Thyroid gland (tissue), 4 donors: ENCODE results near the gene POU2AF2. TPM values are rescaled to one million over a fixed set of nuclear protein-coding genes. Genes with fewer than 3 reads are reported as not detected.

Source experiments
- DNase-seq, 2 donors: peaks; one replicate each; pipeline ENCODE4 v3.0.0-alpha.2; 2019
- H3K27ac ChIP-seq, 3 donors: fragments of 200-600 bp; sonication (generic); 1 replicate in 2 of 3; 2 replicates in 1 of 3; pipeline ENCODE4 v1.5.1; 2016 to 2019; ENCODE audit warnings: mild to moderate bottlenecking in 1 of 3, moderate library complexity in 1 of 3
- H3K27me3 ChIP-seq: fragments of 200-600 bp; sonication (generic); one replicate; pipeline ENCODE4 v1.5.1; 2019
- H3K36me3 ChIP-seq, 2 donors: fragments of 200-600 bp; sonication (generic); one replicate each; pipeline ENCODE4 v1.5.1; 2016 to 2019
- H3K4me1 ChIP-seq, 2 donors: fragments of 200-600 bp; sonication (generic); one replicate each; pipeline ENCODE4 v1.5.1; 2017 to 2019
- H3K4me3 ChIP-seq, 3 donors: fragments of 200-600 bp; sonication (generic); replicated peaks in 1 of 3; 1 replicate in 2 of 3; 2 replicates in 1 of 3; pipeline ENCODE4 v1.5.1; 2016; ENCODE audit warnings: mild to moderate bottlenecking in 1 of 3
- H3K9me3 ChIP-seq: fragments of 200-600 bp; sonication (generic); one replicate; pipeline ENCODE4 v1.5.1; 2017
- POLR2A ChIP-seq, 2 donors: fragments of 450-650 bp; IDR thresholded peaks; one replicate each; pipeline ENCODE4 v1.6.1; 2017; ENCODE audit warnings: antibody characterized with exemption in 2 of 2, mild to moderate bottlenecking in 2 of 2, moderate library complexity in 1 of 2
- WGBS, 2 donors: methylation state at CpG; one replicate each; pipeline ENCODE4 v1.1.5; 2017; 5-methylcytosine and 5-hydroxymethylcytosine counted together
- intact Hi-C: fragments of 100-400 bp; cut with DNase I; formaldehyde crosslinking; loops from one replicate; pipeline ENCODE4 v1.15.1; 2023
- total RNA-seq, 4 donors: library from RNA; depleted of rRNA; stranded (reverse); fragments of >200 nt; gene quantifications; one replicate each; pipeline ENCODE4 v1.2.3, GENCODE V29; 2016
- TF ChIP-seq, protein P1 (sequence below), 6 experiments: fragments of 200-600 bp in 3 of 6; fragments of 450-650 bp in 3 of 6; sonication (generic) in 3 of 6; IDR thresholded peaks; one replicate each; pipeline ENCODE4 v1.5.1; 2016 to 2019; ENCODE audit warnings: antibody characterized with exemption in 6 of 6, mild to moderate bottlenecking in 2 of 6, inconsistent platforms in 1 of 6, moderate library complexity in 1 of 6

Gene POU2AF2
- total RNA-seq, 4 donors from 2014 or later, result not detected

DNA sequence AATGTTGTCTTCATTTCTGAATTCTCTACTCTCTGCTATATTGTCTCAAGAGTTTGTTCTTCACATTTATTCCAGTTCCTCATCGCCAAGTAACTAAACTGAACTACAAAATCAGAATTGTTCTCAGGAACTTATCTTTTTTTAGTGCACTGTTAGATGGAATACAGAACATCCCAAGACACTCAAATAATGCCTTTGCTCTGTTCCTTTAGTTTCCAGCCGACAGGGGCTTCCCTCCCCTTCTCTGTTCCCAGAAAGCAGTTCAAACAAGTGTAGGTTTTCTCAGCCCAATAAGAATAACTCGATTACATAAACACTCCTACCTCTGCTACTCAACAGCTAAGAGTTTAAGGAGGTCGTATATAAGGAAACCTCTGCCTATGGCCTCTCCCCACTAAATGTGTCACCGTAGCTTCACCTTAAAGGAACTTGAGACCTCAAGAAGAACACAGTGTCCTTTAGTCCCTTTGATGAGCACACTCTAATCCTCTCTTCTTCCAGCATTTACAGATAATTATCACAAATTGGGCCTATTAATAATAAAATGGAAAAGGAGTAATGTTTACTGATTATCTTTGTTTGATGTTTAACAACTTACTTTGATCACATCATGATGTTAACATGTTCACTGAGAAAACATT lies 59.8 kb downstream of the POU2AF2 start:
- intact Hi-C loops, result no loop called here
- Histone ChIP-seq H3K4me1 (peaks cover 31 to 38% of the 10 kb centered on the region in 2 donors), H3K27ac (no peak overlapping the region), H3K4me3 (no peak overlapping the region), H3K9me3 (no peaks in the 10 kb centered on the region), H3K36me3 (no peaks in the 10 kb centered on the region), H3K27me3 (no peaks in the 10 kb centered on the region)
- no peak for DNase-seq
- no peak for TF ChIP-seq POLR2A (IDR thresholded peaks at IDR 0.05)
- TF ChIP-seq, protein P1, sequence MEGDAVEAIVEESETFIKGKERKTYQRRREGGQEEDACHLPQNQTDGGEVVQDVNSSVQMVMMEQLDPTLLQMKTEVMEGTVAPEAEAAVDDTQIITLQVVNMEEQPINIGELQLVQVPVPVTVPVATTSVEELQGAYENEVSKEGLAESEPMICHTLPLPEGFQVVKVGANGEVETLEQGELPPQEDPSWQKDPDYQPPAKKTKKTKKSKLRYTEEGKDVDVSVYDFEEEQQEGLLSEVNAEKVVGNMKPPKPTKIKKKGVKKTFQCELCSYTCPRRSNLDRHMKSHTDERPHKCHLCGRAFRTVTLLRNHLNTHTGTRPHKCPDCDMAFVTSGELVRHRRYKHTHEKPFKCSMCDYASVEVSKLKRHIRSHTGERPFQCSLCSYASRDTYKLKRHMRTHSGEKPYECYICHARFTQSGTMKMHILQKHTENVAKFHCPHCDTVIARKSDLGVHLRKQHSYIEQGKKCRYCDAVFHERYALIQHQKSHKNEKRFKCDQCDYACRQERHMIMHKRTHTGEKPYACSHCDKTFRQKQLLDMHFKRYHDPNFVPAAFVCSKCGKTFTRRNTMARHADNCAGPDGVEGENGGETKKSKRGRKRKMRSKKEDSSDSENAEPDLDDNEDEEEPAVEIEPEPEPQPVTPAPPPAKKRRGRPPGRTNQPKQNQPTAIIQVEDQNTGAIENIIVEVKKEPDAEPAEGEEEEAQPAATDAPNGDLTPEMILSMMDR (IDR thresholded peaks at IDR 0.05), result no peak
- 70 to 74% methylated on average over 5 of the region's 5 CpGs for WGBS, 2 donors

GRCh38 chr11:111305876-111306275 lies 60.4 kb downstream of the POU2AF2 start:
- DNase-seq, result no peak
- Histone ChIP-seq H3K27ac (no peak overlapping the region), H3K4me3 (no peak overlapping the region), H3K4me1 (peaks cover 25 to 32% of the 10 kb centered on the region in 2 donors), H3K27me3 (no peaks in the 10 kb centered on the region), H3K36me3 (no peaks in the 10 kb centered on the region), H3K9me3 (no peaks in the 10 kb centered on the region)
- TF ChIP-seq POLR2A (IDR thresholded peaks at IDR 0.05), result no peak
- TF ChIP-seq, protein P1 (IDR thresholded peaks at IDR 0.05), result no peak
- intact Hi-C loops, result no loop called here
- 91 to 92% methylated on average over 4 of the region's 4 CpGs for WGBS, 2 donors

- Histone ChIP-seq H3K27ac (no peak overlapping the region), H3K9me3 (no peaks in the 10 kb centered on the region), H3K4me1 (peaks cover 23 to 28% of the 10 kb centered on the region in 2 donors), H3K27me3 (no peaks in the 10 kb centered on the region), H3K4me3 (no peak overlapping the region), H3K36me3 (no peaks in the 10 kb centered on the region)
- WGBS, 2 donors, result 88 to 91% methylated on average over 5 of the region's 5 CpGs
- intact Hi-C loops, result no loop called here
- no peak for TF ChIP-seq POLR2A (IDR thresholded peaks at IDR 0.05)
- TF ChIP-seq, protein P1 (IDR thresholded peaks at IDR 0.05), result no peak
- DNase-seq, result no peak
Measured at GRCh38 chr11:111306321-111306720, 60.8 kb downstream of the POU2AF2 start.

DNA sequence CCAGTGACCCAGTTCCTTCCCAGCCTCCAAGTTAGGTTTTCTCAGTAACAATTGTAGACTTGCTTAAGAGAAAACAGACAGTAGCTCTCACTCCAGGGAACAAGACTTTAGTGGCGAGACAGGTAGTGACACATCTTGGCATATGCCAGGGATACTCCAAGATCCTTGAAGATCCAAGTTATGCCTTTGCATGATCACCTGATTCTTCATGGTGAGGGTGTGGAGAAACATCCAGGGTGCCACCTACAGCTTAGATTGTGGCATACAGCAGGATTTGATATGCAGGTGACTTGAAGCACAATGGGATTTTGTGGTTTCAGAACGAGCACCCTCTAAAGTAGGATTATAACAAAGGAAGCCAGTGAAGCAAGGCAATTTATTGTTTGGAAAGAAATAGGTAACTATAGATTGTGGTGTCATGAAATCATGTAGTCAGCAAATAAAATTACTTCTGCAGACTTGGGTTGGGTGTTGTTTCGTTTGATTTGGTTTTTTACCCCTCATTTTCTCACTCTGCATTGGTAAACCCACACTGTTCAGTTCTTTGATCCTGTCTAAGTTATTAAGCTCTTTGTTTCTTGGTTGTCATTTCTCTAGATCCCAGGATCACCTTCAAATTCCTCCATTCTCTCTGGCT lies 62.1 kb downstream of the POU2AF2 start:
- Histone ChIP-seq H3K9me3 (no peaks in the 10 kb centered on the region), H3K4me1 (peaks cover 12 to 26% of the 10 kb centered on the region in 2 donors), H3K27ac (no peak overlapping the region), H3K36me3 (no peaks in the 10 kb centered on the region), H3K27me3 (no peaks in the 10 kb centered on the region), H3K4me3 (no peak overlapping the region)
- WGBS, 2 donors, result 78 to 85% methylated on average over 3 of the region's 3 CpGs
- no peak for TF ChIP-seq POLR2A (IDR thresholded peaks at IDR 0.05)
- TF ChIP-seq, protein P1 (IDR thresholded peaks at IDR 0.05), result no peak
- DNase-seq, result no peak
- intact Hi-C loops, result no loop called here

DNA sequence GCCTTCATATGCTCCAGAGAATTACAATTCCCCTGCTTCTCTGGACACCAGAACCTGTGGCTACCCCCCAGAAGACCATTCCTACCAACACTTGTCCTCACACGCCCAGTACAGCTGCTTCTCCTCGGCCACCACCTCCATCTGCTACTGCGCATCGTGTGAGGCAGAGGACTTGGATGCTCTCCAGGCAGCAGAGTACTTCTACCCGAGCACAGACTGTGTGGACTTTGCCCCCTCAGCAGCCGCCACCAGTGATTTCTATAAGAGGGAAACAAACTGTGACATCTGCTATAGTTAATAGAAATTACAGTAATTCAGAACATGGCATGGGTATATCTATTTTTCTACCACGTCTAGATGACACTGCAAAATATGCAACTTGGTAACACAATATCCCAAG lies 62.6 kb downstream of the POU2AF2 start:
- H3K4me3 ChIP-seq, result no peak overlapping the region
- intact Hi-C loops, result no loop called here
- H3K4me1 ChIP-seq, result peaks cover 7 to 21% of the 10 kb centered on the region in 2 donors
- no peaks in the 10 kb centered on the region for H3K36me3 ChIP-seq
- 48 to 61% methylated on average over 7 of the region's 7 CpGs for WGBS, 2 donors
- no peak for TF ChIP-seq POLR2A (IDR thresholded peaks at IDR 0.05)
- TF ChIP-seq, protein P1 (IDR thresholded peaks at IDR 0.05), result no peak
- H3K27ac ChIP-seq, result no peak overlapping the region
- H3K9me3 ChIP-seq, result no peaks in the 10 kb centered on the region
- DNase-seq, result peak; percentile 71
- no peaks in the 10 kb centered on the region for H3K27me3 ChIP-seq
